NCI-H526 treated with DMSO at 0.1 percent for 48 hours (cell line): ENCODE data around the gene RPL27A.

ENCODE experiments used
- DNase-seq: peaks from one replicate; lab custom pipeline; 2025; lab: John Stamatoyannopoulos, UW

The RPL27A gene

GRCh38 chr11:8674859-8675258 lies 7.7 kb upstream of the RPL27A start:
- no peak for DNase-seq

GRCh38 chr11:8676458-8676857 lies 6.1 kb upstream of the RPL27A start:
- DNase-seq = no peak

- DNase-seq = no peak
Measured at GRCh38 chr11:8679006-8679405, 3.6 kb upstream of the RPL27A start.

GRCh38 chr11:8681837-8682302 lies 722 bp upstream of the RPL27A start:
- DNase-seq = no peak

GRCh38 chr11:8683115-8683807 lies 669 bp downstream of the RPL27A start:
- peak; percentile 53 for DNase-seq

- no peak for DNase-seq
Measured at GRCh38 chr11:8684600-8685290, 2.2 kb downstream of the RPL27A start.

- DNase-seq = no peak
Measured at GRCh38 chr11:8685306-8685705, 2.7 kb downstream of the RPL27A start.

- DNase-seq = no peak
Measured at GRCh38 chr11:8685820-8686219, 3.2 kb downstream of the RPL27A start.

GRCh38 chr11:8686325-8686724 lies 3.7 kb downstream of the RPL27A start:
- DNase-seq = no peak

- DNase-seq = peak; percentile 99
Measured at GRCh38 chr11:8688414-8689362, 6.1 kb downstream of the RPL27A start.

- no peak for DNase-seq
Measured at GRCh38 chr11:8689726-8690255, 7.2 kb downstream of the RPL27A start.

- DNase-seq = no peak
Measured at GRCh38 chr11:8690374-8691342, 8.1 kb downstream of the RPL27A start.

- DNase-seq = no peak
Measured at GRCh38 chr11:8691601-8692000, 9.0 kb downstream of the RPL27A start.

- no peak for DNase-seq
Measured at GRCh38 chr11:8692417-8692816, 9.8 kb downstream of the RPL27A start.

GRCh38 chr11:8693010-8693551 lies 10.5 kb downstream of the RPL27A start:
- DNase-seq = no peak

- DNase-seq = no peak
Measured at GRCh38 chr11:8693555-8693954, 11.0 kb downstream of the RPL27A start.

- DNase-seq = no peak
Measured at GRCh38 chr11:8694137-8694536, 11.5 kb downstream of the RPL27A start.

- DNase-seq = no peak
Measured at GRCh38 chr11:8697054-8697453, 14.5 kb downstream of the RPL27A start.

- no peak for DNase-seq
Measured at GRCh38 chr11:8698379-8698851, 15.8 kb downstream of the RPL27A start.

GRCh38 chr11:8698917-8699441 lies 16.4 kb downstream of the RPL27A start:
- no peak for DNase-seq
